OCI-LY1 (cell line): Measurements from ENCODE around the gene EXOC6.

Experiments
- H2AFZ ChIP-seq: fragments of 200-600 bp; sonication (generic), shearing (Covaris generic); 2 replicates; pipeline ENCODE4 v1.6.0; 2014; ENCODE audit warnings: antibody characterized with exemption, mild to moderate bottlenecking, low read length
- H3F3A ChIP-seq: fragments of 200-600 bp; sonication (generic), shearing (Covaris generic); 2 replicates; pipeline ENCODE4 v1.6.0; 2014; ENCODE audit warnings: mild to moderate bottlenecking, antibody characterized with exemption, low read length, moderate library complexity; ENCODE audit not compliant: insufficient read depth
- H3K27ac ChIP-seq: fragments of 200-600 bp; sonication (generic); 2 replicates; pipeline ENCODE4 v1.5.1; 2014; ENCODE audit warnings: low read length, mixed run types, mild to moderate bottlenecking, low read depth; ENCODE audit not compliant: poor library complexity, severe bottlenecking
- H3K27me3 ChIP-seq: fragments of 200-600 bp; sonication (generic); 2 replicates; pipeline ENCODE4 v1.6.0; 2014; ENCODE audit warnings: antibody characterized with exemption, mild to moderate bottlenecking, low read length, moderate library complexity; ENCODE audit not compliant: insufficient read depth
- H3K36me3 ChIP-seq: fragments of 200-600 bp; sonication (generic); 2 replicates; pipeline ENCODE4 v1.6.1; 2014; ENCODE audit warnings: mild to moderate bottlenecking, antibody characterized with exemption, low read length, moderate library complexity, mixed read lengths; ENCODE audit not compliant: insufficient read depth
- H3K4me1 ChIP-seq: fragments of 200-600 bp; sonication (generic); 2 replicates; pipeline ENCODE4 v1.5.1; 2014; ENCODE audit warnings: mild to moderate bottlenecking, low read length, moderate library complexity; ENCODE audit not compliant: insufficient read depth, severe bottlenecking
- H3K4me2 ChIP-seq: fragments of 200-600 bp; sonication (generic), shearing (Covaris generic); 2 replicates; pipeline ENCODE4 v1.6.1; 2014; ENCODE audit warnings: low read length
- H3K4me3 ChIP-seq: fragments of 200-600 bp; sonication (generic); 2 replicates; pipeline ENCODE4 v1.5.1; 2014; ENCODE audit warnings: low read length, low read depth, mild to moderate bottlenecking, mixed read lengths; ENCODE audit not compliant: poor library complexity, severe bottlenecking
- H3K79me2 ChIP-seq: fragments of 200-600 bp; shearing (Covaris generic); 2 replicates; pipeline ENCODE4 v1.6.1; 2016; ENCODE audit warnings: mixed run types, low read length, mixed read lengths; ENCODE audit not compliant: insufficient read depth
- H3K9ac ChIP-seq: fragments of 200-600 bp; sonication (generic), shearing (Covaris generic); 2 replicates; pipeline ENCODE4 v1.6.1; 2014; ENCODE audit warnings: mild to moderate bottlenecking, low read length, mixed read lengths
- H3K9me2 ChIP-seq: fragments of 200-600 bp; sonication (generic), shearing (Covaris generic); 2 replicates; pipeline ENCODE4 v1.6.1; 2014; ENCODE audit warnings: low read depth, mild to moderate bottlenecking, low read length, mixed read lengths
- H3K9me3 ChIP-seq: fragments of 200-600 bp; shearing (Covaris generic); 2 replicates; pipeline ENCODE4 v1.6.1; 2014; ENCODE audit warnings: low read length, mixed read lengths
- H4K20me1 ChIP-seq: fragments of 200-600 bp; sonication (generic), shearing (Covaris generic); 2 replicates; pipeline ENCODE4 v1.6.0; 2016; ENCODE audit warnings: mild to moderate bottlenecking, low read length; ENCODE audit not compliant: insufficient read depth
- EZH2 ChIP-seq: fragments of 200-600 bp; sonication (generic), shearing (Covaris generic); IDR thresholded peaks from 2 replicates; pipeline ENCODE4 v1.8.0; 2017; ENCODE audit warnings: borderline replicate concordance, mixed run types, mild to moderate bottlenecking, antibody characterized with exemption, low read length, moderate library complexity, mixed read lengths
- TF ChIP-seq, protein P1 (sequence below): fragments of 200-600 bp; sonication (generic), shearing (Covaris generic); IDR thresholded peaks from 2 replicates; pipeline ENCODE4 v1.5.1; 2017; ENCODE audit warnings: mild to moderate bottlenecking, antibody characterized with exemption, low read length, moderate library complexity, mixed read lengths

Gene EXOC6

DNA sequence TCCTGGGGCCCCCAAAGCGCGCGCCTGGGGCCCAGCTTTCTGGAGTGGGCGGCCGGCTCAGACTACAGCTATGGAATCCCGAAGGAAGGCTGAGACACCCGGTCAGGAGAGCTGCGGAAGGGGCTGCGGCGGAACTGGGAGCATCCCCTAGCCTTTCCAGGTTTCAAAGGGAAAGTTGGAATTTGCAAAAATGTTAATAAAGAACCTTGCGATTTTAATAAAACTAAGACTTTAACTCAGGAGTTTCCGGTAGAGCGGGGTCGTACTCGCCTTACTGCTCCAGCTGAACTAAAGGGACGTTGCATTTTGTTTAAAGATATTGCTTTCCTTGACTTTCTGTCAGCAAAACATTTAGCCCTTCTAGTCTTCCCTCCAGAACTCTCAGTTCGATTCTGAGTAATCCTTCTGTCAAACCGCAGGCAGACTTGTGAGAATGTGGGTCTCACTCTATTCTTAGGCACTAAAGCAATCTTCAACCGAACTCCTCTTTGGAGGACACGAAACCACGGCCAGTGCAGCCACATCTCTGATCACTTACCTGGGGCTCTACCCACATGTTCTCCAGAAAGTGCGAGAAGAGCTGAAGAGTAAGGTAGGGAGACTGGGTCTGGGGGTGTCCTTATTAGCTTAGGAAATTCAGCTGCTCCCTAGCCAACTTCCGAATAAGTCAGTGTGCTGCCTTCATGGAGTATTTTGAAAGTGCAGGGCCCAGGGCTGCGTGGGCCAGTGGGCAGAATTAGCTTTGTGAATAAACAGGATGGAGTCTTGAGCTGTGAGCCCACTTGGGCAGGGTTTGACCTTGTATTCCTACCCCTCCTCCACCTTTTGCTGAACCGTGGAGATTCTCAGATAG lies 227.3 kb downstream of the EXOC6 start:
- Histone ChIP-seq H3K9me3 (no peaks in the 10 kb centered on the region), H3K9ac (no peak overlapping the region), H3K4me3 (no peak overlapping the region), H3K9me2 (no peaks in the 10 kb centered on the region), H3F3A (no peaks in the 10 kb centered on the region), H3K27ac (no peak overlapping the region), H3K79me2 (no peaks in the 10 kb centered on the region), H3K4me1 (no peaks in the 10 kb centered on the region), H2AFZ (no peak overlapping the region), H3K4me2 (no peak overlapping the region), H3K27me3 (no peaks in the 10 kb centered on the region), H3K36me3 (no peaks in the 10 kb centered on the region), H4K20me1 (no peaks in the 10 kb centered on the region)
- TF ChIP-seq, protein P1, sequence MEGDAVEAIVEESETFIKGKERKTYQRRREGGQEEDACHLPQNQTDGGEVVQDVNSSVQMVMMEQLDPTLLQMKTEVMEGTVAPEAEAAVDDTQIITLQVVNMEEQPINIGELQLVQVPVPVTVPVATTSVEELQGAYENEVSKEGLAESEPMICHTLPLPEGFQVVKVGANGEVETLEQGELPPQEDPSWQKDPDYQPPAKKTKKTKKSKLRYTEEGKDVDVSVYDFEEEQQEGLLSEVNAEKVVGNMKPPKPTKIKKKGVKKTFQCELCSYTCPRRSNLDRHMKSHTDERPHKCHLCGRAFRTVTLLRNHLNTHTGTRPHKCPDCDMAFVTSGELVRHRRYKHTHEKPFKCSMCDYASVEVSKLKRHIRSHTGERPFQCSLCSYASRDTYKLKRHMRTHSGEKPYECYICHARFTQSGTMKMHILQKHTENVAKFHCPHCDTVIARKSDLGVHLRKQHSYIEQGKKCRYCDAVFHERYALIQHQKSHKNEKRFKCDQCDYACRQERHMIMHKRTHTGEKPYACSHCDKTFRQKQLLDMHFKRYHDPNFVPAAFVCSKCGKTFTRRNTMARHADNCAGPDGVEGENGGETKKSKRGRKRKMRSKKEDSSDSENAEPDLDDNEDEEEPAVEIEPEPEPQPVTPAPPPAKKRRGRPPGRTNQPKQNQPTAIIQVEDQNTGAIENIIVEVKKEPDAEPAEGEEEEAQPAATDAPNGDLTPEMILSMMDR = no peak
- no peak for TF ChIP-seq EZH2

DNA sequence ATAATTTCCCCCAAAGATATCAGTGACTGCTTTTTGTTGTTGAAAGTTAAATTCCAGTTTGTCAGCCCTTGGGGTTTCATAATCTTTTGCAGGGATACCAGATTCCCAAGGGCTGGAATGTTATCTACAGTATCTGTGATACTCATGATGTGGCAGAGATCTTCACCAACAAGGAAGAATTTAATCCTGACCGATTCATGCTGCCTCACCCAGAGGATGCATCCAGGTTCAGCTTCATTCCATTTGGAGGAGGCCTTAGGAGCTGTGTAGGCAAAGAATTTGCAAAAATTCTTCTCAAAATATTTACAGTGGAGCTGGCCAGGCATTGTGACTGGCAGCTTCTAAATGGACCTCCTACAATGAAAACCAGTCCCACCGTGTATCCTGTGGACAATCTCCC lies 228.6 kb downstream of the EXOC6 start:
- Histone ChIP-seq H3K4me1 (no peaks in the 10 kb centered on the region), H3K4me3 (no peak overlapping the region), H4K20me1 (no peaks in the 10 kb centered on the region), H3F3A (no peaks in the 10 kb centered on the region), H3K27me3 (no peaks in the 10 kb centered on the region), H3K4me2 (no peak overlapping the region), H3K79me2 (no peaks in the 10 kb centered on the region), H3K27ac (no peak overlapping the region), H3K9ac (no peak overlapping the region), H3K9me2 (no peaks in the 10 kb centered on the region), H2AFZ (no peak overlapping the region), H3K36me3 (no peaks in the 10 kb centered on the region), H3K9me3 (no peaks in the 10 kb centered on the region)
- TF ChIP-seq, protein P1 = no peak
- TF ChIP-seq EZH2 = no peak

DNA sequence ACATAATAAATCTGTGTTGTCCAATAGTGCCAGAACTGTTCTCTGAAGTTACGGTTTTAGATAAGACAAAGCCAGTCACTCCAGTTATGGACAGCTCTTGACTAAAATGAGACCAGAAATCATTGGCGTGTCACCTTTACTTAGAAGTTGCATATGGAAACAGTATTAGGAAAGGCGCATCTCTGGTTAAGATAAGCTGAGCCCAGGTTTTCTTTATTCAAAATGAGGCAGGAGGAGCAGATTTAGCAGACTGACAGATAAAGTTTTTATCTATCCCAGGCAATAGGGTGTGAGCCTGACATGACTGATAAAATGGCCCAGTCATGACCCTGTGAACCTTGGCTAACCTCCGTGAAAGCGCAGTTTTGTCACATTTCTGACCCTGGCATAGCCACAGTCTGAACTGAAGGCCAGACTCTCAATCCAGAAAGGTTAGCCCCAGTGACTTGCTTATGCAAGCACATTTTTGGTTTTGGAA lies 229.6 kb downstream of the EXOC6 start:
- TF ChIP-seq EZH2 = no peak
- Histone ChIP-seq H3K9ac (no peak overlapping the region), H4K20me1 (no peaks in the 10 kb centered on the region), H3K9me3 (no peaks in the 10 kb centered on the region), H3F3A (no peaks in the 10 kb centered on the region), H3K79me2 (no peaks in the 10 kb centered on the region), H3K27me3 (no peaks in the 10 kb centered on the region), H3K27ac (no peak overlapping the region), H2AFZ (no peak overlapping the region), H3K4me3 (no peak overlapping the region), H3K9me2 (no peaks in the 10 kb centered on the region), H3K4me1 (no peaks in the 10 kb centered on the region), H3K4me2 (no peak overlapping the region), H3K36me3 (no peaks in the 10 kb centered on the region)
